Measurements from ENCODE around the gene TEAD1. TPM values are rescaled to one million over a fixed set of nuclear protein-coding genes. Genes with fewer than 3 reads are reported as not detected.

The TEAD1 gene
- total RNA-seq, 2 experiments from 2014 or later = 5.6 to 10.8 TPM

DNA sequence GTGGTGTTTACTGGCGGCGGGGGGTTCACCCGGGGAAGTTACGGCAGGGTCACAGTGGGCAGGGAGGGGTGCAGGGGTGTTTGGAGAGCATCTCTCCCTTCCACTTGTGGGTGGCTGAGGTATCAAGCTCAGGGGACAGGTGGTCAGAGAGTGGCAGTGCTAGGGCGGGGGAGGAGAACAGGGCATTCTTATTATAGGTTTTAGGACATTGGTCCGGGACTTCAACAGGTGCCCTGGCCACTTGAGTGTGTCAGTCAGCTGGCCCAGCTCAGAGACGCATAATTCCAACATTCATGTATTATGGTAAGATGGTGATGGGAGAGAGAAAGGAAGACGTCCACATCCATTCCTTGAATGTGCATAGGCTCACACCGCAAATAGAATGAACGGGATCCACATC, 101.7 kb downstream of the TEAD1 start:
- POLR2A ChIA-PET = no interaction called here
- Histone ChIP-seq H3K9me2 (ENCODE audit: insufficient read depth, low read length) (no peaks in the 10 kb centered on the region), H3K27ac (ENCODE audit: low read depth, low read length, poor library complexity, severe bottlenecking) (no peak overlapping the region), H2AFZ (ENCODE audit: low read length) (no peak overlapping the region), H3K4me1 (ENCODE audit: insufficient read depth, low read length, poor library complexity, severe bottlenecking) (peaks cover 11% of the 10 kb centered on the region), H3K79me2 (ENCODE audit: insufficient read depth, low read depth, low read length) (no peaks in the 10 kb centered on the region), H3K4me2 (ENCODE audit: low read length) (no peak overlapping the region), H3K4me3 (ENCODE audit: low read depth, low read length, poor library complexity, severe bottlenecking) (no peak overlapping the region), H3K9me3 (ENCODE audit: low read length) (peaks cover 4% of the 10 kb centered on the region; the same call in 1 of the 2 replicates), H3K36me3 (ENCODE audit: insufficient read depth, low read length) (no peaks in the 10 kb centered on the region), H4K20me1 (ENCODE audit: insufficient read depth, low read length) (no peaks in the 10 kb centered on the region)
- intact Hi-C loops (cut with micrococcal nuclease; ENCODE audit: unreplicated experiment) = no loop called here
- CTCF ChIA-PET (ENCODE audit: unreplicated experiment) = no interaction called here
- no peak for DNase-seq (ENCODE audit: low spot score)
- BruUV-seq (replicated peaks) = no TSS peak
- TF ChIP-seq EZH2phosphoT487 (IDR thresholded peaks at IDR 0.05; ENCODE audit: borderline replicate concordance, low read depth, low read length) = no peak
- TF ChIP-seq, protein P1, sequence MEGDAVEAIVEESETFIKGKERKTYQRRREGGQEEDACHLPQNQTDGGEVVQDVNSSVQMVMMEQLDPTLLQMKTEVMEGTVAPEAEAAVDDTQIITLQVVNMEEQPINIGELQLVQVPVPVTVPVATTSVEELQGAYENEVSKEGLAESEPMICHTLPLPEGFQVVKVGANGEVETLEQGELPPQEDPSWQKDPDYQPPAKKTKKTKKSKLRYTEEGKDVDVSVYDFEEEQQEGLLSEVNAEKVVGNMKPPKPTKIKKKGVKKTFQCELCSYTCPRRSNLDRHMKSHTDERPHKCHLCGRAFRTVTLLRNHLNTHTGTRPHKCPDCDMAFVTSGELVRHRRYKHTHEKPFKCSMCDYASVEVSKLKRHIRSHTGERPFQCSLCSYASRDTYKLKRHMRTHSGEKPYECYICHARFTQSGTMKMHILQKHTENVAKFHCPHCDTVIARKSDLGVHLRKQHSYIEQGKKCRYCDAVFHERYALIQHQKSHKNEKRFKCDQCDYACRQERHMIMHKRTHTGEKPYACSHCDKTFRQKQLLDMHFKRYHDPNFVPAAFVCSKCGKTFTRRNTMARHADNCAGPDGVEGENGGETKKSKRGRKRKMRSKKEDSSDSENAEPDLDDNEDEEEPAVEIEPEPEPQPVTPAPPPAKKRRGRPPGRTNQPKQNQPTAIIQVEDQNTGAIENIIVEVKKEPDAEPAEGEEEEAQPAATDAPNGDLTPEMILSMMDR (conservative IDR thresholded peaks at IDR 0.05; ENCODE audit: low read length) = no peak

- TF ChIP-seq, protein P1 (conservative IDR thresholded peaks at IDR 0.05; ENCODE audit: low read length) = no peak
- no peak for TF ChIP-seq EZH2phosphoT487 (IDR thresholded peaks at IDR 0.05; ENCODE audit: borderline replicate concordance, low read depth, low read length)
- Histone ChIP-seq H4K20me1 (ENCODE audit: insufficient read depth, low read length) (no peaks in the 10 kb centered on the region), H3K9me2 (ENCODE audit: insufficient read depth, low read length) (no peaks in the 10 kb centered on the region), H3K27ac (ENCODE audit: low read depth, low read length, poor library complexity, severe bottlenecking) (no peak overlapping the region), H3K36me3 (ENCODE audit: insufficient read depth, low read length) (no peaks in the 10 kb centered on the region), H3K9me3 (ENCODE audit: low read length) (peaks cover 4% of the 10 kb centered on the region; the same call in 1 of the 2 replicates), H2AFZ (ENCODE audit: low read length) (no peak overlapping the region), H3K4me1 (ENCODE audit: insufficient read depth, low read length, poor library complexity, severe bottlenecking) (peaks cover 11% of the 10 kb centered on the region), H3K79me2 (ENCODE audit: insufficient read depth, low read depth, low read length) (no peaks in the 10 kb centered on the region), H3K4me3 (ENCODE audit: low read depth, low read length, poor library complexity, severe bottlenecking) (no peak overlapping the region), H3K4me2 (ENCODE audit: low read length) (no peak overlapping the region)
- ChIA-PET POLR2A (no interaction called here), CTCF (ENCODE audit: unreplicated experiment) (no interaction called here)
- intact Hi-C loops (cut with micrococcal nuclease; ENCODE audit: unreplicated experiment) = no loop called here
- BruUV-seq (replicated peaks) = no TSS peak
- no peak for DNase-seq (ENCODE audit: low spot score)
These were observed 103.1 kb downstream of the TEAD1 start for GRCh38 chr11:12777208-12777874.

DNA sequence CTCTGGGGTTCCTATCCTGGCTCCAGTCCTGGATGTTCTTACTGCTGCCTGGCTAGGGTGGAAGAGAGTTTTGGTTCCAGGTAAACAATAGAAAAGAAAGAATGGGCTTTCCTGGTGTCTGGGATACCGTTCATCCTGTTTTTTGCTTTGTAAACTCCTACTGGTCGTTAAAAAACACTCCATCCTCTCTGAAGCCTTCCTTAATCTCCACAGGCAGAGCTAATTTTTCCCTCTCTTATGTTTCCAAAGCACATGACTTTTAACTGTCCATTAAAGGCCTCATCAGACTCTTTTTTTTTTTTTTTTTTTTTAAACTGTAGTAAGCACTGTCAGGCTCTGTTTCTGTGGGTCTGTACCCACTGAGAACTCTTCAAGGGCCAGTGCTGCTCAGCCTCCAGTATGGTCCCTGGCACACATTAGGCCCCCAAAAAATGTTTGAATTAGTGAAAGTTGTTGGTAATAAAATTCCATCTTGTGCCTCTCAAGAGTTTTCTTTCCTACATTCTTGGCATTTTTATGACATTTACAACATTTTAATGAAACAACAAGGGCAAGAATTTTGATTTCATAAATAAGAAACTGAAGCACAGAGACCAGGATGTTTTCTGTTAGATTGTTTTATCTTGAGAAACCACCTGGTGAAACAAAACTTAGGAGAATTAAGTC, 104.2 kb downstream of the TEAD1 start:
- Histone ChIP-seq H3K4me2 (ENCODE audit: low read length) (no peak overlapping the region), H3K4me1 (ENCODE audit: insufficient read depth, low read length, poor library complexity, severe bottlenecking) (peaks cover 6% of the 10 kb centered on the region), H3K9me2 (ENCODE audit: insufficient read depth, low read length) (no peaks in the 10 kb centered on the region), H3K79me2 (ENCODE audit: insufficient read depth, low read depth, low read length) (no peaks in the 10 kb centered on the region), H4K20me1 (ENCODE audit: insufficient read depth, low read length) (no peaks in the 10 kb centered on the region), H3K9me3 (ENCODE audit: low read length) (peaks cover 4% of the 10 kb centered on the region; the same call in 1 of the 2 replicates), H3K4me3 (ENCODE audit: low read depth, low read length, poor library complexity, severe bottlenecking) (no peak overlapping the region), H3K36me3 (ENCODE audit: insufficient read depth, low read length) (no peaks in the 10 kb centered on the region), H3K27ac (ENCODE audit: low read depth, low read length, poor library complexity, severe bottlenecking) (no peak overlapping the region), H2AFZ (ENCODE audit: low read length) (no peak overlapping the region)
- ChIA-PET CTCF (ENCODE audit: unreplicated experiment) (no interaction called here), POLR2A (no interaction called here)
- no TSS peak for BruUV-seq (replicated peaks)
- TF ChIP-seq, protein P1 (conservative IDR thresholded peaks at IDR 0.05; ENCODE audit: low read length) = no peak
- no peak for TF ChIP-seq EZH2phosphoT487 (IDR thresholded peaks at IDR 0.05; ENCODE audit: borderline replicate concordance, low read depth, low read length)
- DNase-seq (ENCODE audit: low spot score) = no peak
- intact Hi-C loops (cut with micrococcal nuclease; ENCODE audit: unreplicated experiment) = no loop called here
